ENCODE data around the gene CDH2.

Gene CDH2

DNA sequence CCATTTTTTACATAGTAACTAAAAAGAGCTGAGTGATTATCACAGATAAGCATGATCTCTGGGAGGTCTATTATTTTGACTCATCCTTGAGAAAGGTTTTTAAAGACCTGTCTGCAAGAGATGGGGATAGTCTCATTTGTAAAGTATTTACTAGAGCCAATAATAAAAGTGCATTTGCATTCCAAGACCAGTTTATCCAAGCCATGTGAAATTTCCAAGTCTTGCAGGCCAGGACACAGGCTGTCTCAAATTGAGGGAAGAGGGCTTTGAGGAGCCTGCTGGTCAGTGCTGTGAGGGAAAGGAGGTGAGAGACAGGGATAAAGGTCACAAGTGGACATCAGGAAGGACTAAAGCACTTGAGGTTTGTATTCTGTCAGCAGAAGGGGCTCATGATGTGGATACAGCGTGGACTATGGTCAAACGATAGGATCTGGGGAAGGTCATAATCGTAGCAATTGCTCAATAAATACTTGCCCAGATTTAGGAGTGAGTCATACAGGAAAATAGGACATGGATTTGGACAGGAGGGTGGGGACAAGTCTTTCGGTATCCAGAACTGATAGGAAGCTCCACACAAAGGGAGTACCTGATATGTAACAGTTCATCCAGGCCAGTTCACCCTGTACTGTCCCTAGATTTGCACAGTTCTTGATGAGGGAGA lies 6.6 kb upstream of the CDH2 start:
- H3K36me3 ChIP-seq = no peaks in the 10 kb centered on the region
- no peaks in the 10 kb centered on the region for H3K27me3 ChIP-seq
- H3K9me3 ChIP-seq = no peaks in the 10 kb centered on the region
- TF ChIP-seq, protein P1, sequence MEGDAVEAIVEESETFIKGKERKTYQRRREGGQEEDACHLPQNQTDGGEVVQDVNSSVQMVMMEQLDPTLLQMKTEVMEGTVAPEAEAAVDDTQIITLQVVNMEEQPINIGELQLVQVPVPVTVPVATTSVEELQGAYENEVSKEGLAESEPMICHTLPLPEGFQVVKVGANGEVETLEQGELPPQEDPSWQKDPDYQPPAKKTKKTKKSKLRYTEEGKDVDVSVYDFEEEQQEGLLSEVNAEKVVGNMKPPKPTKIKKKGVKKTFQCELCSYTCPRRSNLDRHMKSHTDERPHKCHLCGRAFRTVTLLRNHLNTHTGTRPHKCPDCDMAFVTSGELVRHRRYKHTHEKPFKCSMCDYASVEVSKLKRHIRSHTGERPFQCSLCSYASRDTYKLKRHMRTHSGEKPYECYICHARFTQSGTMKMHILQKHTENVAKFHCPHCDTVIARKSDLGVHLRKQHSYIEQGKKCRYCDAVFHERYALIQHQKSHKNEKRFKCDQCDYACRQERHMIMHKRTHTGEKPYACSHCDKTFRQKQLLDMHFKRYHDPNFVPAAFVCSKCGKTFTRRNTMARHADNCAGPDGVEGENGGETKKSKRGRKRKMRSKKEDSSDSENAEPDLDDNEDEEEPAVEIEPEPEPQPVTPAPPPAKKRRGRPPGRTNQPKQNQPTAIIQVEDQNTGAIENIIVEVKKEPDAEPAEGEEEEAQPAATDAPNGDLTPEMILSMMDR (IDR thresholded peaks at IDR 0.05; ENCODE audit: low read depth, low read length) = no peak
- H3K4me1 ChIP-seq = no peaks in the 10 kb centered on the region
- no peak for DNase-seq
- H3K4me3 ChIP-seq (ENCODE audit: low read depth, low read length) = no peak overlapping the region

DNA sequence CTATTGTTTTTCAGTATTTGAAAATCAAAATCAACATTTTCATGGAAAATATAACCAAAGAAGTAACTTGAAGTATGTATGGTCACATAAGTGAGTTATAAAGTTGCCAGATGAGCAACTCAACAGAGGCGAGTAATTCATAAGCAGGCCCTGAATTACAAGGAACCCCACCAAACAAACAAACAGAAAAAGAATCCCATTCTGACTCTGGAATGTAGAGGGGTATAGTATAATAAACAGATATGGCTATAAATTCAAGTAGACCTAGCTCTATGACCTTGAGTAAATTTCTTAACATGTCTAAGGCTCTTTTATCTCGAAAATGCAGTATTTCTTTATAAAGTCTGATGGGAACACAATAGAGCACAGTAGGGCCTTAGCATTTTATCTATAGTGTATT lies 4.7 kb upstream of the CDH2 start:
- Histone ChIP-seq H3K4me3 (ENCODE audit: low read depth, low read length) (no peak overlapping the region), H3K27me3 (no peaks in the 10 kb centered on the region), H3K9me3 (no peaks in the 10 kb centered on the region), H3K36me3 (no peaks in the 10 kb centered on the region), H3K4me1 (no peaks in the 10 kb centered on the region)
- DNase-seq = no peak
- TF ChIP-seq, protein P1 (IDR thresholded peaks at IDR 0.05; ENCODE audit: low read depth, low read length) = no peak

DNA sequence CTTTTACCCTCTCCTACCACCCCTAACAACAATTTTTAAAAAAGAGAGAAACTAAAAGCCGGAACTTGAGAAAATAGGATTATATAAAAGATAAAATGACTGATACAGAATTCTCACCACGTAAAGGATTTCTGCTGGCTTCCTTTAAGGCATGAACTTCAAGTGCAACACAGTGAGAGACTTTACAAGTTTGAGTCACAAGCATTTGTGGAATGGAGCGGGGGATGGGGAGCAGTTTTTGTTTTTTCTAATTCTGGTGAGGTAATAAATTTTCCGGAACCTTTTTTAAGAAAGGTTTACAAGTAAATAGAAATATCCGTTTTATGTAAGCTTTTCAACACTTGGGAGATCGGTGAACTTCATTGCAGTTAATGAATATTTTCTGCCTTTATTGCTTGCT lies 1.8 kb upstream of the CDH2 start:
- Histone ChIP-seq H3K9me3 (no peaks in the 10 kb centered on the region), H3K27me3 (no peaks in the 10 kb centered on the region), H3K4me3 (ENCODE audit: low read depth, low read length) (peak overlapping the region; percentile 66), H3K36me3 (no peaks in the 10 kb centered on the region), H3K4me1 (no peaks in the 10 kb centered on the region)
- no peak for DNase-seq
- TF ChIP-seq, protein P1 (IDR thresholded peaks at IDR 0.05; ENCODE audit: low read depth, low read length) = no peak

DNA sequence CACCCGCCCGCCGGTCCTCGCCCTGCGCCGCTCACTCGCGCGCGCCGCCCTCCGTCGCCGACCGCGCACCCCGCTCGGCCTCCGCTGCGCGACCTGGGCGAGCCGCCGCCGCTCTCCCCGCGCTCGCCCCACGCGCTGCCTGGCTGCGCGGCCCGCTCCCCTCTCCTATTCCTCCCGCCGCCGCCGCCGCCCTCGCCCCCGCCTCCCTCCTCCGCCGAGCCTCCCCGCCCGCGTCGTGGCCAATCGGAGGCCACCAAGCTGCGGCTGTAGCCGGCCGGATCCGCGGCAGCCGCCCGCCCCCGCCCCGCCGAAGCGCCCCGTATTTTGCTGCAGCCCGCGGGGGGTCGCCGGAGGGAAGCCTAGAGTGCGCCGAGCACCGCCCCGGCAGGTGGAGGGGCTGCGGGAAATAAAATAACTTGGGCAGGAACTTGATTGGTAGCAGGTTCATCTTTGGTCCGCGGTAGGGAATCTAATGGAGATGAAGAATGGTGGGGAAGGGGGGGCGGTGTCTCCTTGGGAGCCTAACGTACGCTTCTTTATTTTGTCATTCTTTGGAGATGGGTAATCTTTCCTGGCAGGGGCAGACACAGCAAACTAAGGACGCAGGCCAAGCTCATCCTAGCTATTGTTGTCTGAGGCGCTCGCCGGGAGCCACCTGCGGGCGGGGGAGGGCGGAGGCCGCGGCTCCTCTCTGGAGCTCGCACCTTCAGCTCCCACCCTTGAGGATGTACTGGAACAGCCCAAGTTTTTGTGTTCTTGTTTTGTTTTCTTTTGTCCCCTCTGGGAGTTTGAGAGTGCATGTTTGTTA lies 1.1 kb upstream of the CDH2 start:
- Histone ChIP-seq H3K27me3 (no peaks in the 10 kb centered on the region), H3K36me3 (no peaks in the 10 kb centered on the region), H3K4me1 (no peaks in the 10 kb centered on the region), H3K9me3 (no peaks in the 10 kb centered on the region), H3K4me3 (ENCODE audit: low read depth, low read length) (peak overlapping the region; percentile 66)
- peak; percentile 83 for DNase-seq
- TF ChIP-seq, protein P1 (IDR thresholded peaks at IDR 0.05; ENCODE audit: low read depth, low read length) = no peak

DNA sequence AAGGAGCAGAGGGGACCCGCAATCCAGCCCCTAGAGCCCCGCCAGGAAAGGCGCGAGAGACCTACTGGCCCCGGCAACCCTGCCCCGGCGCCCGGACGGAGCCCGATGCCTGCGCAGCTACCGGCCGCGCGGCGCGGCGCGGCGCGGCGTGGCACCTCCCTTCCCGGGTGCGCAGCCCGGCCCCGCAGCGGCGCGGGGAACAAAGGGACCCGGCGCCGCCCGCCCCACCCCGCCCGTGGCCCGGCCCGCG lies 307 bp downstream of the CDH2 start:
- H3K4me3 ChIP-seq (ENCODE audit: low read depth, low read length) = peak overlapping the region; percentile 86
- H3K9me3 ChIP-seq = no peaks in the 10 kb centered on the region
- H3K27me3 ChIP-seq = no peaks in the 10 kb centered on the region
- H3K4me1 ChIP-seq = no peaks in the 10 kb centered on the region
- no peak for DNase-seq
- no peaks in the 10 kb centered on the region for H3K36me3 ChIP-seq
- TF ChIP-seq, protein P1 (IDR thresholded peaks at IDR 0.05; ENCODE audit: low read depth, low read length) = no peak
